Osteocyte (in vitro differentiated cells): Measurements from ENCODE around the gene CCR7. TPM values are rescaled to one million over a fixed set of nuclear protein-coding genes. Genes with fewer than 3 reads are reported as not detected.

ENCODE experiments used
- DNase-seq: peaks from one replicate; pipeline ENCODE4 v3.0.0; 2021; ENCODE audit warnings: mixed read lengths; ENCODE audit not compliant: unreplicated experiment; ENCODE audit errors: extremely low spot score
- H3K27ac Mint-ChIP-seq: one replicate; pipeline ENCODE4 v1.8.0; 2021; ENCODE audit warnings: mild to moderate bottlenecking, mixed read lengths; ENCODE audit not compliant: unreplicated experiment
- H3K27me3 Mint-ChIP-seq: one replicate; pipeline ENCODE4 v1.8.0; 2021; ENCODE audit warnings: mixed read lengths; ENCODE audit not compliant: unreplicated experiment
- H3K36me3 Mint-ChIP-seq: one replicate; pipeline ENCODE4 v1.8.0; 2021; ENCODE audit warnings: mixed read lengths; ENCODE audit not compliant: unreplicated experiment
- H3K4me1 Mint-ChIP-seq: one replicate; pipeline ENCODE4 v1.8.0; 2021; ENCODE audit warnings: mixed read lengths; ENCODE audit not compliant: unreplicated experiment
- H3K4me3 Mint-ChIP-seq: one replicate; pipeline ENCODE4 v1.8.0; 2021; ENCODE audit warnings: mild to moderate bottlenecking, moderate library complexity, mixed read lengths; ENCODE audit not compliant: unreplicated experiment
- H3K9me3 Mint-ChIP-seq: one replicate; pipeline ENCODE4 v1.8.0; 2021; ENCODE audit warnings: mixed read lengths; ENCODE audit not compliant: unreplicated experiment
- CTCF ChIP-seq: fragments of 200-600 bp; sonication (generic); IDR thresholded peaks from 2 replicates; pipeline ENCODE4 v1.5.0; 2021; ENCODE audit warnings: antibody characterized with exemption, mild to moderate bottlenecking, moderate library complexity
- total RNA-seq: library from RNA; stranded (reverse); gene quantifications from 2 replicates; pipeline ENCODE4 v1.2.1, GENCODE V29; 2021

Gene CCR7
- total RNA-seq, 1 donor from 2014 or later, result not detected

- H3K36me3 Mint-ChIP-seq, result no peaks in the 10 kb centered on the region
- peaks cover 72% of the 10 kb centered on the region for H3K27me3 Mint-ChIP-seq
- DNase-seq, result no peak
- H3K9me3 Mint-ChIP-seq, result no peaks in the 10 kb centered on the region
- no peaks in the 10 kb centered on the region for H3K4me1 Mint-ChIP-seq
- TF ChIP-seq CTCF, result no peak
- no peak overlapping the region for H3K27ac Mint-ChIP-seq
- H3K4me3 Mint-ChIP-seq, result no peak overlapping the region
Observed at GRCh38 chr17:40611840-40612474, 46.7 kb upstream of the CCR7 start.

GRCh38 chr17:40610359-40610758 is 45.1 kb upstream of the CCR7 start:
- H3K27ac Mint-ChIP-seq, result no peak overlapping the region
- no peak overlapping the region for H3K4me3 Mint-ChIP-seq
- no peaks in the 10 kb centered on the region for H3K4me1 Mint-ChIP-seq
- H3K9me3 Mint-ChIP-seq, result no peaks in the 10 kb centered on the region
- no peaks in the 10 kb centered on the region for H3K36me3 Mint-ChIP-seq
- DNase-seq, result peak; percentile 25
- H3K27me3 Mint-ChIP-seq, result peaks cover 59% of the 10 kb centered on the region
- no peak for TF ChIP-seq CTCF

GRCh38 chr17:40608061-40608581 is 42.8 kb upstream of the CCR7 start:
- DNase-seq, result no peak
- TF ChIP-seq CTCF, result no peak
- Mint-ChIP-seq H3K27me3 (peaks cover 46% of the 10 kb centered on the region), H3K4me1 (no peaks in the 10 kb centered on the region), H3K9me3 (no peaks in the 10 kb centered on the region), H3K36me3 (no peaks in the 10 kb centered on the region), H3K4me3 (no peak overlapping the region), H3K27ac (no peak overlapping the region)

- H3K4me3 Mint-ChIP-seq, result no peak overlapping the region
- DNase-seq, result no peak
- peaks cover 41% of the 10 kb centered on the region for H3K27me3 Mint-ChIP-seq
- no peaks in the 10 kb centered on the region for H3K36me3 Mint-ChIP-seq
- TF ChIP-seq CTCF, result no peak
- H3K9me3 Mint-ChIP-seq, result no peaks in the 10 kb centered on the region
- H3K27ac Mint-ChIP-seq, result no peak overlapping the region
- no peaks in the 10 kb centered on the region for H3K4me1 Mint-ChIP-seq
Observed at GRCh38 chr17:40607641-40608040, 42.4 kb upstream of the CCR7 start.

- no peak for DNase-seq
- H3K36me3 Mint-ChIP-seq, result no peaks in the 10 kb centered on the region
- TF ChIP-seq CTCF, result no peak
- no peak overlapping the region for H3K27ac Mint-ChIP-seq
- no peaks in the 10 kb centered on the region for H3K4me1 Mint-ChIP-seq
- peaks cover 37% of the 10 kb centered on the region for H3K27me3 Mint-ChIP-seq
- no peaks in the 10 kb centered on the region for H3K9me3 Mint-ChIP-seq
- no peak overlapping the region for H3K4me3 Mint-ChIP-seq
Observed at GRCh38 chr17:40606548-40607353, 41.5 kb upstream of the CCR7 start.
